ENCODE results near the gene COX19.
A peak's percentile ranks its signal among the peaks of the same experiment; 100 is the strongest.

Gene COX19

DNA sequence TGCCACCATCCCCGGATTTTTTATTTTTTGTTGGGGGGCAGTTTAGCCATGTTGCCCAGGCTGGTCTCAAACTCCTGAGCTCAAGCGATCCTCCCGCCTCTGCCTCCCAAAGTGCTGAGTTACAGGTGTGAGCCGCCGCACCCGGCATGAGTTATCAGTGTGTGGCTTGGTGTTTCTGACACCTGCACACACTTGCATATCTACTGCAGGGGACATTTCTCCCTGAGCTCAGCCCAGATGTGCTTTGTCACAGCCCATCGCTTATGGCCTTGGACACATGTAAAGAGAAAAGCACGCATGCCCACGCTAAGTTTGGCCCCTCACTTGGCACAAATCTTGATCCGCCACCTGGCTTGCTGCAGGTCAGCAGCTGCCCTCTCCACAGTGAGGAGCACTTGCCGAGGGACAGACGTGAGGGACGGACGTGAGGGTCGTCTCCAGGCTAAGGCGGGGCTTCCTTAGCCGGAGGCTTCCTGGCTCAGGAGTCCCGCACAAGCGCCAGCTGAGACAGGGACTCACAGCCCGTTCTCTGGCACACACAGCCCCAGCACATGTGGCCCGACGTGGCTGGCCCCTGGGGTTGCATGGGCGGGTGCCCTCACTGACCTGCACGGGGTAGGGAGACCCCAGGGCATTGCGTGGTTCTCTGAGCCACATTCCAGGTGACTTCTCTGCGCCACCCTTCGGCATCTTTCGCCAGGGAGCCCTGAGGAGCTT, 19.4 kb upstream of the COX19 start:
- H3K4me3 ChIP-seq (ENCODE audit: low read depth, low read length) = no peak overlapping the region
- TF ChIP-seq, protein P1, sequence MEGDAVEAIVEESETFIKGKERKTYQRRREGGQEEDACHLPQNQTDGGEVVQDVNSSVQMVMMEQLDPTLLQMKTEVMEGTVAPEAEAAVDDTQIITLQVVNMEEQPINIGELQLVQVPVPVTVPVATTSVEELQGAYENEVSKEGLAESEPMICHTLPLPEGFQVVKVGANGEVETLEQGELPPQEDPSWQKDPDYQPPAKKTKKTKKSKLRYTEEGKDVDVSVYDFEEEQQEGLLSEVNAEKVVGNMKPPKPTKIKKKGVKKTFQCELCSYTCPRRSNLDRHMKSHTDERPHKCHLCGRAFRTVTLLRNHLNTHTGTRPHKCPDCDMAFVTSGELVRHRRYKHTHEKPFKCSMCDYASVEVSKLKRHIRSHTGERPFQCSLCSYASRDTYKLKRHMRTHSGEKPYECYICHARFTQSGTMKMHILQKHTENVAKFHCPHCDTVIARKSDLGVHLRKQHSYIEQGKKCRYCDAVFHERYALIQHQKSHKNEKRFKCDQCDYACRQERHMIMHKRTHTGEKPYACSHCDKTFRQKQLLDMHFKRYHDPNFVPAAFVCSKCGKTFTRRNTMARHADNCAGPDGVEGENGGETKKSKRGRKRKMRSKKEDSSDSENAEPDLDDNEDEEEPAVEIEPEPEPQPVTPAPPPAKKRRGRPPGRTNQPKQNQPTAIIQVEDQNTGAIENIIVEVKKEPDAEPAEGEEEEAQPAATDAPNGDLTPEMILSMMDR (IDR thresholded peaks at IDR 0.05; ENCODE audit: borderline replicate concordance, insufficient read depth, low read depth, low read length) = no peak

DNA sequence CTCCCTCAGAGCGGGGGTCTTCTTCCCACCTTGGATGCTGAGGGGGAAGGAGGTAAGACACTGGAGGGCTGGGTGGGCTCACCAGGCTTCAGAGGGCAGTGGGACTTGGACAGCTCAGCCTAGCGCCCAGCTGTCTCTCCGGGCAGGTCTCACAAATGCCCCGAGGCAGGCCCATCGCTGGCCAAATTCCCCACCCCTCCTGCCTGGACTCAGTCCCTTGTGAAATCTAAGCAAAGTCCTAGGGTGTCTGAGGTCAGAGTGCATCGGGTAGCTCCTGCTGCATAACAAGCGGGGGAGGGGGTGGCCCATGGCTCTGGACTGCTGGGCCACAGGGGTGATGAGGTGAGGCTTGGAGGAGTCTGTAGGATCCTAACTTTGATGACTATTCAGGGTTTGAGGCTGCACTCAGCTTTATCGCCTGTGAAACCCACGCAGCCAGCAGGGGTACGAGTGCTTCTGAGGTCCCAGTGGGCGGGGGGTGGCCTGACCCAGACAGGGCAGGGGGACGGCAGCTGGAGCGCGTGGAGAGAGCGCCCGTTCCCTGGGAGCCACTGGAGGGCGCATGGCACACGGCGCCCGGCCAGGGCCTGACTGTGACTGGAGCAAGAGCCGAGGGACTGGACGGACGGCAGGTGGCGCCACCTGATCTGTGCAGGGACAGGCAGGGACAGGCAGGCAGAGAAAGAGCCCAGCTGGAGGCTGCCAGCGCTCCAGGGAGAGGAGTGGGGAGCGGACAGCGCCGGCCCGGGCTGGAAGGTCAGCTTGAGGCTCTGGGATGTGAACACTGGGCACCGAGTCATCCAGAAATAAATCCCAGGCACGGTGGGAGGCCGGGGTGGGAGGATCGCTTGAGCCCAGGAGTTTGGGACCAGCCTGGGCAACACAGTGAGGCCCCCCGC, 17.6 kb upstream of the COX19 start:
- no peak overlapping the region for H3K4me3 ChIP-seq (ENCODE audit: low read depth, low read length)
- TF ChIP-seq, protein P1 (IDR thresholded peaks at IDR 0.05; ENCODE audit: borderline replicate concordance, insufficient read depth, low read depth, low read length) = peak; percentile 100

DNA sequence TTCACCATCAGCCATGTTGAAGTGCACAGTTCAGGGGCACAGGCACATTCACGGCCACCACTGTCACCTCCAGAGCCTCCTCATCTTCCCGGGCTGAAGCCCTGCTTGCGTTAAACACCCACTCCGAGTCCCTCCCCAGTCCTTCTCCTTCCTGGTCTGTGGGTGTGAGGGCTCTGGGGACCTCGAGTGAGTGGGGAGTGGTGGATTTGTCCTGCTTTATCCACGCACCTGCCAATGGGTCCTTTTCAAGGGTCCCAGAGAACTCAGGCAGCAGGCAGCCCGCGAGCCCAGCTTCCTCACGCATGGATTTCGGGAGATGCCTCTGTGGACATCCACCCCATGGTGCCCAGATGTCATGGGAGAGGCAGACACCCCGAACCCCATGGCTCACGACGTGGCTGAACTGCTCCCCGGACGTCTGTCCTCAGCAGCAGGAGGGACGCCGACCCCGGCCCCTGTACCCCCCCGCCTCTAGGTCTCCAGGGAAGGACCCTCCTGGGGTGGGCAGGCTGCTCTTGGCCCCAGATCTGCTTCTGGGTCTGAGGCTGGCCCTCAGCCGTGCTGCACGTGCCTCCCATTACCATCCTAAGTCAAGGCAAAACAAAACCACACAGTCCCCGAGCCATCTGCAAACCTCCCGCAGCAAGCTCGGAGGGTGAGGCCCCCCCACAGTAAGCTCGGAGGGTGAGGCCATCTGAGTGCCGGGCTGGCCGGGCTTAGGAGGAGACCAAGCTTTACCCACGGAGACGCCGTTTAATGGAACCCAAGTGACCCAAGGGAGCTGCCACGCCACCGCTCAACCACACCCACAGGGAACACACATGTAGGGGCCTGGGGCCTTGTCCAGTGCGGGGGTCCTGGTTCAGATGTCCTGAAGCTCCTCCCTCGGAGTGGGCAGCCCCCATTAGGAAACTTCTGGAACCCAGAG, 16.6 kb upstream of the COX19 start:
- H3K4me3 ChIP-seq (ENCODE audit: low read depth, low read length) = no peak overlapping the region

DNA sequence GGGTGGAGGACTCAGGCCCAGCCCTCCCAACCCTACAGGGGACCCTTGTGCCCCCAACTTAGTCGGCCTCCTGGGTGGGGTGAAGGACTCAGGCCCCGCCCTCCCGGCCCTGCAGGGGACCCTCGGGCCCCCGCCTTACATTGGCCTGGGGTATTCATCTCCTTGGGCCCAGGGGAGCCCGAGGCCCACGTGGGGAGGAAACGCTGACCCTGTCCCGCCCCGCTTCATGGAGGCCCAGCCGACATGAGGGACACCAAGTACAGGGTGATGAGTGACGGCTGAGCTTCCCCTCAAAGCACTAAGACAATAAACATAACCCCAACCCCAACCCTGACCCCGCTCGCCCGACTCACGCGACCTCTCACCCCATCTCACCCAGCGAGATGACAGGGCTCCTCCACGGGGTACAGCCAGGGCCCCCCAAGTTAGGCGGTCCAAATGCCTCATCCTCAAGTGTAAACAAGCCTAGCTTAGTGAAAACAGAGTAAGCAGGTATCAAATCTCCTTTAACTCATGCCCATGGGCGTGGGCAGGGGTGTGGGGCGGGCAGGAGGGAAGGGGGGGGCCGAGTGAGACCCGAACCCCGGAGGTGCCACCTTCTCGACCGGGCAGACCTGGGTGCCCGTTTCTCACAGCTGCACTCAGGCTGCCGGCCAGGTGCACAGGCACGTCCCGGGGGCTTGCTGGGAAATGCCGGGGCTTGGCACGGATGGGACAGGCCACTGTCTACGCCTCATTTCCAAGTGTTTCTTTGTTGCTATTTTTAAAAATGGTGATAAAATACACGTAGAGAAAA, 15.8 kb upstream of the COX19 start:
- TF ChIP-seq, protein P1 (IDR thresholded peaks at IDR 0.05; ENCODE audit: borderline replicate concordance, insufficient read depth, low read depth, low read length) = no peak
- no peak overlapping the region for H3K4me3 ChIP-seq (ENCODE audit: low read depth, low read length)

More for the DNA sequence above, 16.6 kb upstream of the COX19 start:
- TF ChIP-seq, protein P1 (IDR thresholded peaks at IDR 0.05; ENCODE audit: borderline replicate concordance, insufficient read depth, low read depth, low read length) = no peak

DNA sequence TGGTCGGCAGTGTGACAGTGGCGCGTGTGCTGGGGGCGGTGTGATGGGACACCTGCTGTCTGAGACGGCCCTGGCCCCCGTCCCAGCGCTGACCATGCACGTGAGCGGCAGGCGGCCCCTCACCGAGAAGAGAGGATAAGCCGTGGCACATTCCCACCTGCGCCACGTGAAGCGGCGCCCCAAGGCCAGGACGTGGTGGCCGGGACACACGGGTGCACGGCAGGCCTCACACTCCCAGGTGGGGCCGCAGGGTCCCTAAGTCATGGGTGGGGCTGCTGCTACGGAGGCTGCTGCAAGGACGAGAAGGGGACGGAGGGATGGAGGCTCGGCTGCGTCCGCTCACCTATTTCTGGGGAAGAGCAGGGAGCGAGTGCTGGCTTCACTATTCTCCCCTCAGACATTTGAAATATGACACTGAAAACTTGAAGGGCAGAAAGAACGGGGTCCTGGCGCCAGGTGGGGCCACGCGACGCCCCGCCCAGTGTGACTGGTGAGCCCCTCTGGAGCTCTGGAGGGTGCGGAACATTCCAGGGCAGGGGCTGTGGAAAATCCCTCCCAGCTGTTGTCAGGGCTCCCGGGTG, 15.1 kb upstream of the COX19 start:
- TF ChIP-seq, protein P1 (IDR thresholded peaks at IDR 0.05; ENCODE audit: borderline replicate concordance, insufficient read depth, low read depth, low read length) = no peak
- no peak overlapping the region for H3K4me3 ChIP-seq (ENCODE audit: low read depth, low read length)

All from GM12875 (cell line).